ENCODE measurements around the gene ACBD7.

DNA sequence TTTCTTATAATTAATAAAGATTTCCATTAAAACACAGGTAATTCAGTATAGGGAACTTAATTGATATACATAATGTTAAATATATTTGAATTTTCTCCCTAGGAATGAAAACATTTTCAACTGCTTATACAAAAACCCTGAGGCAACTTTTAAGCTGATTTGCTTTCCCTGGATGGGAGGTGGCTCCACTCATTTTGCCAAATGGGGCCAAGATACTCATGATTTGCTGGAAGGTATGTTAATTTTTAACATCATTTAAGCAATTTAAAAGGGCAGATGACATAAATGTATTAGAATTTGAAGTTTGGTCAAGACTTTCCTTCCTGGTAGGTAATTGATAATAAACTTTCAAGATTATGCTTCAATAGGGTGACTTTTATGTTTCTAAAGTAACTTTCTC lies 39.0 kb downstream of the ACBD7 start:
- TF ChIP-seq POLR2A (IDR thresholded peaks at IDR 0.05) (no peak), CTCF (IDR thresholded peaks at IDR 0.05) (no peak)
